Esophagus squamous epithelium (tissue), 4 donors: ENCODE measurements around the gene VIPR2.

Experiments used
- POLR2A ChIP-seq, 4 donors: fragments of 450-650 bp; IDR thresholded peaks; one replicate each; pipeline ENCODE4 v1.6.1; 2017; ENCODE audit warnings: antibody characterized with exemption in 4 of 4, mild to moderate bottlenecking in 4 of 4, moderate library complexity in 3 of 4
- TF ChIP-seq, protein P1 (sequence below), 6 experiments: fragments of 450-650 bp in 4 of 6; fragments of 200-600 bp in 2 of 6; sonication (generic) in 2 of 6; IDR thresholded peaks; one replicate each; pipeline ENCODE4 v1.5.1; 2016 to 2019; ENCODE audit warnings: antibody characterized with exemption in 6 of 6, mild to moderate bottlenecking in 4 of 6, moderate library complexity in 4 of 6

- TF ChIP-seq, protein P1, sequence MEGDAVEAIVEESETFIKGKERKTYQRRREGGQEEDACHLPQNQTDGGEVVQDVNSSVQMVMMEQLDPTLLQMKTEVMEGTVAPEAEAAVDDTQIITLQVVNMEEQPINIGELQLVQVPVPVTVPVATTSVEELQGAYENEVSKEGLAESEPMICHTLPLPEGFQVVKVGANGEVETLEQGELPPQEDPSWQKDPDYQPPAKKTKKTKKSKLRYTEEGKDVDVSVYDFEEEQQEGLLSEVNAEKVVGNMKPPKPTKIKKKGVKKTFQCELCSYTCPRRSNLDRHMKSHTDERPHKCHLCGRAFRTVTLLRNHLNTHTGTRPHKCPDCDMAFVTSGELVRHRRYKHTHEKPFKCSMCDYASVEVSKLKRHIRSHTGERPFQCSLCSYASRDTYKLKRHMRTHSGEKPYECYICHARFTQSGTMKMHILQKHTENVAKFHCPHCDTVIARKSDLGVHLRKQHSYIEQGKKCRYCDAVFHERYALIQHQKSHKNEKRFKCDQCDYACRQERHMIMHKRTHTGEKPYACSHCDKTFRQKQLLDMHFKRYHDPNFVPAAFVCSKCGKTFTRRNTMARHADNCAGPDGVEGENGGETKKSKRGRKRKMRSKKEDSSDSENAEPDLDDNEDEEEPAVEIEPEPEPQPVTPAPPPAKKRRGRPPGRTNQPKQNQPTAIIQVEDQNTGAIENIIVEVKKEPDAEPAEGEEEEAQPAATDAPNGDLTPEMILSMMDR (IDR thresholded peaks at IDR 0.05) = no peak
- no peak for TF ChIP-seq POLR2A (IDR thresholded peaks at IDR 0.05)
These were observed 92.8 kb downstream of the VIPR2 start for GRCh38 chr7:159051916-159052315.
